BJ (cell line): ENCODE results near the gene COL18A1. TPM values are rescaled to one million over a fixed set of nuclear protein-coding genes. Genes with fewer than 3 reads are reported as not detected.

ENCODE experiments used
- CTCF ChIA-PET: fragments of 350-600 bp; formaldehyde crosslinking; extraction: SDS; loops from one replicate; lab custom pipeline; 2021; ENCODE audit warnings: antibody characterized with exemption, inconsistent platforms; lab: Yijun Ruan, JAX
- POLR2A ChIA-PET: fragments of 300-600 bp; sonication (Branson Sonifier 250); formaldehyde crosslinking; extraction: SDS; loops from one replicate; lab custom pipeline; 2021; ENCODE audit warnings: antibody characterized with exemption; lab: Charles Lee
- DNase-seq: peaks from one replicate; pipeline ENCODE4 v3.0.0-alpha.2; 2011; ENCODE audit warnings: low read depth
- H3K27me3 ChIP-seq: 2 replicates; pipeline ENCODE4 v1.6.0; 2011; ENCODE audit warnings: low read length; ENCODE audit not compliant: control insufficient read depth, insufficient read depth
- H3K36me3 ChIP-seq: 2 replicates; pipeline ENCODE4 v1.5.1; 2011; ENCODE audit warnings: low read length; ENCODE audit not compliant: control insufficient read depth, insufficient read depth
- H3K4me3 ChIP-seq: 2 replicates; pipeline ENCODE4 v1.5.1; 2011; ENCODE audit warnings: low read depth, mild to moderate bottlenecking, control low read depth, low read length
- CTCF ChIP-seq: IDR thresholded peaks from 2 replicates; pipeline ENCODE4 v1.5.1; 2011; ENCODE audit warnings: low read depth, mild to moderate bottlenecking, control low read depth, inconsistent platforms, low read length, moderate library complexity; ENCODE audit not compliant: insufficient read depth
- polyA plus RNA-seq: library from polyadenylated mRNA; depleted of rRNA; stranded (reverse); fragments of >200 nt; gene quantifications from 2 replicates; pipeline ENCODE4 v1.2.3, GENCODE V29; 2011

Gene COL18A1
- polyA plus RNA-seq, 1 experiment, result 99.7 TPM

- DNase-seq, result no peak
- Histone ChIP-seq H3K4me3 (no peak overlapping the region), H3K27me3 (no peaks in the 10 kb centered on the region), H3K36me3 (peaks cover 4% of the 10 kb centered on the region)
- ChIA-PET POLR2A (no interaction called here), CTCF (no interaction called here)
- no peak for TF ChIP-seq CTCF
Measured at GRCh38 chr21:45468051-45468970, 63.3 kb downstream of the COL18A1 start.

- CTCF ChIA-PET, result no interaction called here
- Histone ChIP-seq H3K36me3 (peaks cover 4% of the 10 kb centered on the region), H3K4me3 (no peak overlapping the region), H3K27me3 (no peaks in the 10 kb centered on the region)
- no peak for DNase-seq
- TF ChIP-seq CTCF, result no peak
- POLR2A ChIA-PET, result no interaction called here
Measured at GRCh38 chr21:45468971-45469272, 64.0 kb downstream of the COL18A1 start.

GRCh38 chr21:45469273-45470086 is 64.5 kb downstream of the COL18A1 start:
- Histone ChIP-seq H3K27me3 (no peaks in the 10 kb centered on the region), H3K36me3 (peaks cover 4% of the 10 kb centered on the region), H3K4me3 (no peak overlapping the region)
- no peak for DNase-seq
- CTCF ChIA-PET, result interaction anchor here (0.9 to 1.0 kb wide), 2 partner anchors 9 to 11 kb away, joined by 3 to 4 read pairs; no protein-coding TSS in a partner anchor
- no peak for TF ChIP-seq CTCF
- POLR2A ChIA-PET, result no interaction called here

GRCh38 chr21:45470087-45470515 is 65.1 kb downstream of the COL18A1 start:
- Histone ChIP-seq H3K27me3 (no peaks in the 10 kb centered on the region), H3K36me3 (peaks cover 6% of the 10 kb centered on the region), H3K4me3 (no peak overlapping the region)
- no peak for TF ChIP-seq CTCF
- DNase-seq, result peak; percentile 26
- ChIA-PET CTCF (interaction anchor here (0.9 to 1.0 kb wide), 2 partner anchors 9 to 12 kb away, joined by 3 to 4 read pairs; no protein-coding TSS in a partner anchor), POLR2A (no interaction called here)
